Neural progenitor cell (in vitro differentiated cells): ENCODE measurements around the gene DLX6.

Source experiments
- CTCF ChIP-seq: fragments of 200-600 bp; sonication (generic); IDR thresholded peaks from 2 replicates; pipeline ENCODE4 v1.5.1; 2017; ENCODE audit warnings: antibody characterized with exemption, mild to moderate bottlenecking
- EZH2 ChIP-seq: fragments of 200-600 bp; sonication (generic); IDR thresholded peaks from 2 replicates; pipeline ENCODE4 v1.6.1; 2017; ENCODE audit warnings: antibody characterized with exemption, mild to moderate bottlenecking, moderate library complexity
- EZH2phosphoT487 ChIP-seq: fragments of 200-600 bp; sonication (generic); IDR thresholded peaks from 2 replicates; pipeline ENCODE4 v1.6.1; 2017; ENCODE audit warnings: antibody characterized with exemption

GRCh38 chr7:97005183-97006054 lies at the start of gene DLX6:
- TF ChIP-seq CTCF = no peak
- TF ChIP-seq EZH2phosphoT487 = no peak
- no peak for TF ChIP-seq EZH2
